ENCODE measurements around the gene MAPKAPK2.

GRCh38 chr1:206647224-206647623 is 37.5 kb upstream of the MAPKAPK2 start:
- TF ChIP-seq POLR2AphosphoS5 (IDR thresholded peaks at IDR 0.05; ENCODE audit: insufficient read depth in 1 of 2, low read depth in 1 of 2) (no peak), CTCF (IDR thresholded peaks at IDR 0.05) (no peak), POLR2A (IDR thresholded peaks at IDR 0.05) (no peak)
